HepG2 (cell line): ENCODE measurements around the gene TOGARAM1. TPM values are rescaled to one million over a fixed set of nuclear protein-coding genes. Genes with fewer than 3 reads are reported as not detected.
A peak's percentile ranks its signal among the peaks of the same experiment; 100 is the strongest.

ENCODE experiments used
- ATAC-seq: fragments of 200-7000 bp; cut with Tn5 transposase; 3 replicates; pipeline ENCODE4 v1.9.1; 2020; ENCODE audit warnings: mild to moderate bottlenecking, moderate library complexity
- BruUV-seq: library from RNA; stranded (reverse); fragments of 400-500 nt; replicated peaks from 2 replicates; lab custom pipeline; 2021; lab: Mats Ljungman, UMichigan
- CTCF ChIA-PET: fragments of 300-600 bp; formaldehyde crosslinking; extraction: SDS; loops from one replicate; lab custom pipeline; 2021; ENCODE audit warnings: low total read pairs, inconsistent platforms, low intra/inter-chr PET ratio; lab: Yijun Ruan, JAX
- POLR2A ChIA-PET: fragments of 350-600 bp; sonication (Branson Sonifier 250); formaldehyde crosslinking; loops from one replicate; lab custom pipeline; 2020; ENCODE audit warnings: antibody characterized with exemption, inconsistent platforms; lab: Yijun Ruan, JAX
- DNase-seq: peaks from one replicate; pipeline ENCODE4 v3.0.0-alpha.2; 2015; ENCODE audit warnings: low spot score
- FAIRE-seq: peaks from 3 replicates; lab custom pipeline; 2011; peaks lifted over from hg19 to GRCh38; lab: Jason Lieb, UNC
- H2AFZ ChIP-seq: one replicate; pipeline ENCODE4 v1.6.1; 2011; ENCODE audit warnings: low read length, inconsistent platforms
- H3K27ac ChIP-seq: fragments of 300-600 bp; 3 replicates; pipeline ENCODE4 v1.8.0; 2011; ENCODE audit warnings: mixed run types, mild to moderate bottlenecking, mixed read lengths, low read length, inconsistent platforms; ENCODE audit not compliant: insufficient read depth; ENCODE audit errors: extremely low read length
- H3K27me3 ChIP-seq, 2 experiments: fragments of 200-600 bp in 1 of 2; 2 replicates in 1 of 2; 3 replicates in 1 of 2; pipeline versions ENCODE4 v1.6.0 to v1.8.0; 2011; ENCODE audit warnings: low read length in 2 of 2, mild to moderate bottlenecking in 2 of 2, moderate library complexity in 2 of 2, inconsistent platforms in 1 of 2; ENCODE audit not compliant: insufficient read depth in 2 of 2, control insufficient read depth in 1 of 2
- H3K36me3 ChIP-seq, 2 experiments: fragments of 200-600 bp in 1 of 2; replicated peaks in 1 of 2; 2 replicates in 1 of 2; 3 replicates in 1 of 2; pipeline versions ENCODE4 v1.5.1 to v1.8.0; 2011; ENCODE audit warnings: low read length in 2 of 2, inconsistent platforms in 1 of 2; ENCODE audit not compliant: insufficient read depth in 2 of 2, control insufficient read depth in 1 of 2
- H3K4me1 ChIP-seq: 2 replicates; pipeline ENCODE4 v1.5.1; 2012; ENCODE audit warnings: low read length, inconsistent platforms; ENCODE audit not compliant: insufficient read depth
- H3K4me2 ChIP-seq: 2 replicates; pipeline ENCODE4 v1.6.0; 2011; ENCODE audit warnings: low read depth, low read length, inconsistent platforms
- H3K4me3 ChIP-seq, 3 experiments: fragments of 200-600 bp in 1 of 3; sonication (generic), shearing (Covaris generic) in 1 of 3; replicated peaks in 1 of 3; 2 replicates each; pipeline ENCODE4 v1.5.1; 2011 to 2016; ENCODE audit warnings: low read length in 3 of 3, inconsistent platforms in 2 of 3, low read depth in 2 of 3, mild to moderate bottlenecking in 2 of 3, control low read depth in 1 of 3, mixed read lengths in 1 of 3; ENCODE audit not compliant: insufficient read depth in 1 of 3
- H3K79me2 ChIP-seq: one replicate; pipeline ENCODE4 v1.6.1; 2011; ENCODE audit warnings: low read length, inconsistent platforms; ENCODE audit not compliant: insufficient read depth
- H3K9ac ChIP-seq: 2 replicates; pipeline ENCODE4 v1.6.0; 2011; ENCODE audit warnings: mild to moderate bottlenecking, low read depth, low read length, inconsistent platforms; ENCODE audit not compliant: insufficient read depth
- H3K9me3 ChIP-seq: 2 replicates; pipeline ENCODE4 v1.5.1; 2012; ENCODE audit warnings: mild to moderate bottlenecking, low read length
- H4K20me1 ChIP-seq: 2 replicates; pipeline ENCODE4 v1.6.0; 2011; ENCODE audit warnings: inconsistent platforms, mild to moderate bottlenecking, low read length, moderate library complexity; ENCODE audit not compliant: insufficient read depth
- DNMT1 ChIP-seq: sonication (generic); formaldehyde crosslinking; IDR thresholded peaks from 2 replicates; pipeline ENCODE4 v1.5.1; 2020; ENCODE audit warnings: mild to moderate bottlenecking, missing genetic modification reagents
- HOXA5 ChIP-seq: sonication (generic); formaldehyde crosslinking; IDR thresholded peaks from 2 replicates; pipeline ENCODE4 v1.4.0; 2020; ENCODE audit warnings: missing genetic modification reagents
- KLF13 ChIP-seq: sonication (generic); formaldehyde crosslinking; IDR thresholded peaks from 2 replicates; pipeline ENCODE4 v1.4.0; 2020; ENCODE audit warnings: mild to moderate bottlenecking, missing genetic modification reagents
- MTA1 ChIP-seq: sonication (generic); formaldehyde crosslinking; IDR thresholded peaks from 2 replicates; pipeline ENCODE4 v1.4.0; 2020; ENCODE audit warnings: missing genetic modification reagents, mild to moderate bottlenecking, borderline replicate concordance
- NR2F6 ChIP-seq, 2 experiments: IDR thresholded peaks; 2 replicates each; pipeline ENCODE4 v1.6.1; 2016; ENCODE audit warnings: antibody characterized with exemption in 1 of 2, mild to moderate bottlenecking in 1 of 2
- RERE ChIP-seq: IDR thresholded peaks from 2 replicates; pipeline ENCODE4 v1.6.1; 2016; ENCODE audit warnings: low read depth, missing genetic modification reagents, missing compliant biosample characterization
- SUZ12 ChIP-seq: fragments of 150-350 bp; IDR thresholded peaks from 2 replicates; pipeline ENCODE4 v1.6.1; 2014; ENCODE audit warnings: low read depth, low read length
- ZNF318 ChIP-seq: sonication (generic); formaldehyde crosslinking; IDR thresholded peaks from 2 replicates; pipeline ENCODE4 v1.4.0; 2020; ENCODE audit warnings: mild to moderate bottlenecking, missing genetic modification reagents
- ZNF569 ChIP-seq: sonication (generic); formaldehyde crosslinking; IDR thresholded peaks from 2 replicates; pipeline ENCODE4 v1.5.0; 2020; ENCODE audit warnings: mild to moderate bottlenecking, missing genetic modification reagents, moderate library complexity, borderline replicate concordance
- ZNF781 ChIP-seq: sonication (generic); formaldehyde crosslinking; IDR thresholded peaks from 2 replicates; pipeline ENCODE4 v1.5.1; 2020; ENCODE audit warnings: borderline replicate concordance, mild to moderate bottlenecking, missing genetic modification reagents; ENCODE audit errors: not compliant biosample characterization
- WGBS: methylation state at CpG from one replicate; pipeline ENCODE4 v1.1.6; 2017; ENCODE audit warnings: low lambda C conversion rate; 5-methylcytosine and 5-hydroxymethylcytosine counted together
- in situ Hi-C: cut with HindIII; loops from 2 replicates; pipeline ENCODE4 v1.10.0; 2017; ENCODE audit warnings: low pct_unique_long_range_greater_than_20kb; ENCODE audit not compliant: extremely low pct_ligation_motif_present
- intact Hi-C: fragments of 100-400 bp; cut with micrococcal nuclease; formaldehyde crosslinking; loops from one replicate; pipeline ENCODE4 v1.10.0; 2022; ENCODE audit not compliant: unreplicated experiment
- polyA plus RNA-seq, 8 experiments: library from polyadenylated mRNA; depleted of rRNA in 3 of 8; stranded (reverse) in 7 of 8; unstranded in 1 of 8; fragments of >200 nt; fragmentation: Illumina TruSeq in 4 of 8; extraction: Trizol in 4 of 8; gene quantifications; 2 replicates each; pipeline versions ENCODE4 v1.2.1 to v1.2.3, GENCODE V29; 2011 to 2016; ENCODE audit warnings: low read depth in 4 of 8, missing spikeins in 1 of 8, mixed read lengths in 1 of 8; ENCODE audit not compliant: insufficient read depth in 1 of 8
- total RNA-seq, 5 experiments: library from RNA; depleted of rRNA; stranded (reverse); fragments of >200 nt; fragmentation: Illumina TruSeq; extraction: Trizol; gene quantifications; 2 replicates each; pipeline ENCODE4 v1.2.3, GENCODE V29; 2016; ENCODE audit warnings: low read depth in 1 of 5

TOGARAM1 gene
- total and polyA plus RNA-seq, 2 of the 13 experiments (the other 11 are each of a cell fraction or from before 2014, with no cell fraction given) = 5.6 to 9.8 TPM

DNA sequence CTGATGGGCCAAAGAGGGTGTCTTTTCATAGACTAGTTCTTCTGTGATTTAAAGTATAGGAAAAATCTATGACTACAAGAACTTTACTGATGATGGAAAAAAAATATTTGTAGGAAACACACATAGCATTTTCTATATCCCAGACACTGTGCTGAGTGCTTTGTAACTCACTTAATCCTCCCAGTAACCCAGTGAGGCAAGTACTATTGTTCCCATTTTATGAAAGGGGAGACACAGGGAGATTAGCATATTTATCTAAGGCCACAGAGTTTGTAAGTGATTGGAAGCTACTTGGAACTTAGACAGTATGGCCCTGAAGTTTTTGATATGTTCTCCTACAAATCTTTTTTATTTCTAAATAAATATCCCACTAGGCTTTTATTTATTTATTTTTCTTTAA is 141.8 kb downstream of the TOGARAM1 start (continued):
- no peak for TF ChIP-seq ZNF569 (CRISPR knock-in tag)
- no peak for TF ChIP-seq ZNF781 (CRISPR knock-in tag)
- TF ChIP-seq RERE (CRISPR knock-in tag) = no peak
- TF ChIP-seq HOXA5 (CRISPR knock-in tag) = no peak
- no peak for TF ChIP-seq MTA1 (CRISPR knock-in tag)

DNA sequence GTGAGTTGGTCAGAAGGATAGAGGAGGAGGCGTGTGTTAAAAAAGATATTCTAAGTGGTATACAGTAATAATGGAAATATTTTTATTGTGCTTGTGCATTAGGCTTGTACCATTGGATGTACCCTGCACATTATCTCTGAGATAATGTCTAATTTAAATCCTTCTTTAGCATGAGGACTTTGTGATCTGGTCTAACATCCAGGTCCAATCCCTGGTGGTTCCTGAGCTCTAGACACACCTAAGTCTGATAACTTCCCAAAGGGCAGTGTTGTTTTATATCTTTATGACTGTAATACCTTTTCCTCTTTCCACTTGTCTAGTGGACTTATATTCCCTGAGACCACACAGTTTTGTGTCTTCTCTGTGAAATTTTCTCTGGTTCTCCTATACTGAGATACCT is 142.6 kb downstream of the TOGARAM1 start:
- ChIA-PET POLR2A (no interaction called here), CTCF (no interaction called here)
- no peak for DNase-seq
- H3K4me1 ChIP-seq = no peaks in the 10 kb centered on the region
- no peak for ATAC-seq
- intact Hi-C loops (no loop called here), in situ Hi-C loops (no loop called here)
- H3K9ac ChIP-seq = no peak overlapping the region
- H3K4me3 ChIP-seq = no peak overlapping the region
- BruUV-seq = TSS peak; percentile 23
- 100% methylated on average over 1 of the region's 1 CpG for WGBS
- no peaks in the 10 kb centered on the region for H3K79me2 ChIP-seq
- no peaks in the 10 kb centered on the region for H3K27me3 ChIP-seq
- H2AFZ ChIP-seq = no peak overlapping the region
- H3K36me3 ChIP-seq = peaks cover 9 to 76% of the 10 kb centered on the region in 2 experiments
- H3K4me2 ChIP-seq = no peak overlapping the region
- no peaks in the 10 kb centered on the region for H4K20me1 ChIP-seq
- FAIRE-seq = no peak
- H3K27ac ChIP-seq = no peak overlapping the region
- H3K9me3 ChIP-seq = no peaks in the 10 kb centered on the region
- TF ChIP-seq KLF13 (CRISPR knock-in tag) (no peak), SUZ12 (no peak), ZNF318 (CRISPR knock-in tag) (no peak), NR2F6 (IDR thresholded peaks at IDR 0.05) (no peak), NR2F6 (CRISPR knock-in tag; IDR thresholded peaks at IDR 0.05) (no peak), DNMT1 (CRISPR knock-in tag) (no peak)
